Smooth muscle cell (in vitro differentiated cells): ENCODE measurements around the gene ZNF654. TPM values are rescaled to one million over a fixed set of nuclear protein-coding genes. Genes with fewer than 3 reads are reported as not detected.

ENCODE experiments used
- DNase-seq: peaks from one replicate; lab custom pipeline; 2025; ENCODE audit not compliant: unreplicated experiment; lab: John Stamatoyannopoulos, UW
- H2AFZ ChIP-seq: fragments of 200-600 bp; sonication (generic); 2 replicates; pipeline ENCODE4 v1.6.0; 2016; ENCODE audit warnings: antibody characterized with exemption, low read depth, mild to moderate bottlenecking
- H3F3A ChIP-seq: fragments of 200-600 bp; sonication (generic); 2 replicates; pipeline ENCODE4 v1.6.0; 2017; ENCODE audit warnings: antibody characterized with exemption, low read depth
- H3K27ac ChIP-seq: fragments of 200-600 bp; sonication (generic); 2 replicates; pipeline ENCODE4 v1.5.1; 2016; ENCODE audit warnings: low read depth, mild to moderate bottlenecking
- H3K27me3 ChIP-seq: fragments of 200-600 bp; sonication (generic); 2 replicates; pipeline ENCODE4 v1.6.1; 2016; ENCODE audit warnings: low read depth, mild to moderate bottlenecking
- H3K36me3 ChIP-seq: fragments of 200-600 bp; sonication (generic); 2 replicates; pipeline ENCODE4 v1.5.1; 2016; ENCODE audit warnings: low read depth
- H3K4me1 ChIP-seq: fragments of 200-600 bp; sonication (generic); 2 replicates; pipeline ENCODE4 v1.5.1; 2016; ENCODE audit warnings: low read depth
- H3K4me2 ChIP-seq: fragments of 200-600 bp; sonication (generic); 2 replicates; pipeline ENCODE4 v1.6.0; 2016; ENCODE audit warnings: mild to moderate bottlenecking
- H3K4me3 ChIP-seq: fragments of 200-600 bp; sonication (generic); 2 replicates; pipeline ENCODE4 v1.5.1; 2016; ENCODE audit warnings: mild to moderate bottlenecking
- H3K79me2 ChIP-seq: fragments of 200-600 bp; sonication (generic); 2 replicates; pipeline ENCODE4 v1.6.0; 2016; ENCODE audit warnings: low read depth, mild to moderate bottlenecking
- H3K9ac ChIP-seq: fragments of 200-600 bp; sonication (generic); 2 replicates; pipeline ENCODE4 v1.6.0; 2016; ENCODE audit warnings: low read depth
- H3K9me3 ChIP-seq: fragments of 200-600 bp; sonication (generic); replicated peaks from 2 replicates; pipeline ENCODE4 v1.5.1; 2016; ENCODE audit warnings: low read depth
- H4K20me1 ChIP-seq: fragments of 200-600 bp; sonication (generic); 2 replicates; pipeline ENCODE4 v1.6.0; 2016; ENCODE audit warnings: low read depth
- WGBS: methylation state at CpG from one replicate; pipeline ENCODE4 v1.1.7; 2016; ENCODE audit warnings: low lambda C conversion rate; 5-methylcytosine and 5-hydroxymethylcytosine counted together
- polyA plus RNA-seq: library from polyadenylated mRNA; unstranded; fragments of >200 nt; fragmentation: Nextera tagmentation; extraction: Ambion mirVana; gene quantifications from 2 replicates; pipeline ENCODE4 v1.2.1, GENCODE V29; 2016
- total RNA-seq: library from RNA; depleted of rRNA; stranded (reverse); fragments of >200 nt; gene quantifications from 2 replicates; pipeline ENCODE4 v1.2.3, GENCODE V29; 2014
- TF ChIP-seq, protein P1 (sequence below): fragments of 200-600 bp; sonication (generic); IDR thresholded peaks from 2 replicates; pipeline ENCODE4 v1.5.1; 2017; ENCODE audit warnings: borderline replicate concordance, mild to moderate bottlenecking, antibody characterized with exemption; ENCODE audit not compliant: insufficient read depth, poor library complexity, severe bottlenecking

The ZNF654 gene
- total and polyA plus RNA-seq, 2 experiments from 2014 or later = 4.9 to 21.2 TPM

DNA sequence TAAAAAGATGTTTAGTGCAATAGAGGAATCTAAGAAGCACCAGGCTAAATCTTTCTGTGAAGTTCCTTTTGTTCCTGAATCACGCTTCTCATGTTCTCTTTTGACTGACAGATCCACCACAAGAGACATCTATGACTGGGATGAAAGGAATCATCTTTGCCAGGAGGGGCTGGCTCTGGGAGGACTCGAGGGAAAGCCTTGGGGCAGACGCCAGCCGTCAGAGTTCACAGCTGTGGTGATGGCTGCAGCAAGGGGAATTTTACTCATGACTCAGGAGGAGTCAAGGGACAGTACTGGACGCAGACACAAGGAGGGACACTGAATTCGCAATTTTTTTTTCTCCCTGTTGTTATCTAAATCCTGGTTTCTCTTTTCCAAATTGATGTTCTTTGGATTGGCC, 129.4 kb downstream of the ZNF654 start:
- H3K27me3 ChIP-seq = no peaks in the 10 kb centered on the region
- H3K27ac ChIP-seq = no peak overlapping the region
- no peaks in the 10 kb centered on the region for H4K20me1 ChIP-seq
- H3K4me1 ChIP-seq = no peaks in the 10 kb centered on the region
- no peaks in the 10 kb centered on the region for H3K9me3 ChIP-seq
- no peaks in the 10 kb centered on the region for H3F3A ChIP-seq
- no peaks in the 10 kb centered on the region for H3K36me3 ChIP-seq
- TF ChIP-seq, protein P1, sequence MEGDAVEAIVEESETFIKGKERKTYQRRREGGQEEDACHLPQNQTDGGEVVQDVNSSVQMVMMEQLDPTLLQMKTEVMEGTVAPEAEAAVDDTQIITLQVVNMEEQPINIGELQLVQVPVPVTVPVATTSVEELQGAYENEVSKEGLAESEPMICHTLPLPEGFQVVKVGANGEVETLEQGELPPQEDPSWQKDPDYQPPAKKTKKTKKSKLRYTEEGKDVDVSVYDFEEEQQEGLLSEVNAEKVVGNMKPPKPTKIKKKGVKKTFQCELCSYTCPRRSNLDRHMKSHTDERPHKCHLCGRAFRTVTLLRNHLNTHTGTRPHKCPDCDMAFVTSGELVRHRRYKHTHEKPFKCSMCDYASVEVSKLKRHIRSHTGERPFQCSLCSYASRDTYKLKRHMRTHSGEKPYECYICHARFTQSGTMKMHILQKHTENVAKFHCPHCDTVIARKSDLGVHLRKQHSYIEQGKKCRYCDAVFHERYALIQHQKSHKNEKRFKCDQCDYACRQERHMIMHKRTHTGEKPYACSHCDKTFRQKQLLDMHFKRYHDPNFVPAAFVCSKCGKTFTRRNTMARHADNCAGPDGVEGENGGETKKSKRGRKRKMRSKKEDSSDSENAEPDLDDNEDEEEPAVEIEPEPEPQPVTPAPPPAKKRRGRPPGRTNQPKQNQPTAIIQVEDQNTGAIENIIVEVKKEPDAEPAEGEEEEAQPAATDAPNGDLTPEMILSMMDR = no peak
- H3K4me2 ChIP-seq = no peak overlapping the region
- no peaks in the 10 kb centered on the region for H3K79me2 ChIP-seq
- DNase-seq = no peak
- H3K9ac ChIP-seq = no peak overlapping the region
- 57% methylated on average over 6 of the region's 6 CpGs for WGBS
- H3K4me3 ChIP-seq = no peak overlapping the region
- H2AFZ ChIP-seq = no peak overlapping the region

GRCh38 chr3:88189361-88189810, 130.3 kb downstream of the ZNF654 start:
- TF ChIP-seq, protein P1 = no peak
- no peaks in the 10 kb centered on the region for H3K36me3 ChIP-seq
- H3K9me3 ChIP-seq = no peaks in the 10 kb centered on the region
- no peaks in the 10 kb centered on the region for H3F3A ChIP-seq
- H3K4me2 ChIP-seq = no peak overlapping the region
- no peak overlapping the region for H3K27ac ChIP-seq
- no peaks in the 10 kb centered on the region for H4K20me1 ChIP-seq
- no peak overlapping the region for H2AFZ ChIP-seq
- no peaks in the 10 kb centered on the region for H3K27me3 ChIP-seq
- WGBS = 99% methylated on average over 11 of the region's 11 CpGs
- no peaks in the 10 kb centered on the region for H3K79me2 ChIP-seq
- DNase-seq = no peak
- no peak overlapping the region for H3K9ac ChIP-seq
- H3K4me1 ChIP-seq = no peaks in the 10 kb centered on the region
- H3K4me3 ChIP-seq = no peak overlapping the region

- DNase-seq = no peak
- WGBS = 68% methylated on average over 4 of the region's 4 CpGs
- TF ChIP-seq, protein P1 = no peak
- Histone ChIP-seq H4K20me1 (no peaks in the 10 kb centered on the region), H3K27ac (no peak overlapping the region), H3K9ac (no peak overlapping the region), H3K4me2 (no peak overlapping the region), H3K9me3 (no peaks in the 10 kb centered on the region), H3K79me2 (no peaks in the 10 kb centered on the region), H3K4me1 (no peaks in the 10 kb centered on the region), H3K36me3 (no peaks in the 10 kb centered on the region), H3F3A (no peaks in the 10 kb centered on the region), H2AFZ (no peak overlapping the region), H3K4me3 (no peak overlapping the region), H3K27me3 (no peaks in the 10 kb centered on the region)
These were observed 132.9 kb downstream of the ZNF654 start for GRCh38 chr3:88191872-88192409.

GRCh38 chr3:88192631-88193030, 133.6 kb downstream of the ZNF654 start:
- Histone ChIP-seq H3K4me1 (no peaks in the 10 kb centered on the region), H4K20me1 (no peaks in the 10 kb centered on the region), H2AFZ (no peak overlapping the region), H3K9ac (no peak overlapping the region), H3K27me3 (no peaks in the 10 kb centered on the region), H3K4me2 (no peak overlapping the region), H3K9me3 (no peaks in the 10 kb centered on the region), H3K79me2 (no peaks in the 10 kb centered on the region), H3K4me3 (no peak overlapping the region), H3K36me3 (no peaks in the 10 kb centered on the region), H3K27ac (no peak overlapping the region), H3F3A (no peaks in the 10 kb centered on the region)
- DNase-seq = no peak
- 60% methylated on average over 3 of the region's 3 CpGs for WGBS
- TF ChIP-seq, protein P1 = no peak
